HG03097 (cell line): Measurements from ENCODE around the gene BCAS3.

ENCODE experiments used
- ATAC-seq: cut with Tn5 transposase; IDR thresholded peaks from one replicate; pipeline ENCODE4 v1.9.1; 2021; ENCODE audit not compliant: unreplicated experiment, low FRiP score

BCAS3 gene

DNA sequence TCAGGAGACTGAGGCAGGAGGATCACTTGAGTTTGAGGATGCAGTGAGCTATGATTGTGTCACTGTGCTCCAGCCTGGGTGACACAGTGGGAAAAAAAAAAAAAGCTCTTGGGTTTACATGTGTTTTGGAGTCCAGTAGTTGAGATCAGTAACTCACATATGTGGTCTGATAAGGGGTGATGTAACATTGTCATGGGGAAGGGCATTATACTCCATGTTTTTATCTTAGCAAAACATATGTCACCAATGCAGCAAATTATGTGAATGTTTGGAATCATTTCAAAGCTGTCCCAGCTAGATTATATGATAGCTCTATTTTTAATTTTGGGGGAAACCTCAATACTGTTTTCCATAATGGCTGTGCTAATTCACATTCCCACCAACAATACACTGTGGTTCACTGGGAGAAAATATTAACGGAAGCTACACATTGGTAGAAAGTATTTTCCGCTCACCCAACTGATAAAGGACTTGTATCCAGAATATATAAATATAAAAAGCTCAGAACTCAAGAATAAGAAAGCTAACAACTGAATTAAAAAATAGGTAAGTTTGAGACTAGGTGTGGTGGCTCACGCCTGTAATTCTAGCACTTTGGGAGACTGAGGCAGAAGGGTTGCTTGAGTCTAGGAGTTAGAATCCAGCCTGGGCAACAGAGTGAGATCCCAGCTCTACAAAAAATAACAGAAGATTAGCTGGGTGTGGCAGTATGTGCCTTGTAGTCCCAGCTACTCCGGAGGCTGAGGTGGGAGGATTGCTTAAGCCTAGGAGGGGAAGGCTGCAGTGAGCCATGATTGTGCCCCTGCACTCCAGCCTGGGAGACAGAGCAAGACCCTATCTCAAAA is 497.9 kb downstream of the BCAS3 start:
- ATAC-seq: no peak

DNA sequence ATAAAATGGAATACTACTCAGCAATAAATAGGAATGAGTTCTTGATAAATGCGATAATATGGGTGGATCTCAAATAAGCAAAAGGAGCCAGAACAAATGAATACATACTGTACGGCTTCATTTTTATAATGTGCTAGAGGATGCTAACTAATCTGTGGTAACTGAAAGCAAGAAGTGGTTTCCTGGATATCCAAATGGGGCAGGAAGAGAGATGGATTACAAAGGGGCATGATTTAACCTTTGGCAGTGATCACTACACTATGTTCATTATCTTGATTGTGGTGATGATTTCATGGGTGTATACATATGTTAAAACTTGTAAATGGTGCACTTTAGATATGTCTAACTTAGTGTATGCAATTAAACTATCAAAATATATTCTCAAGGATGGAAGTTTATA is 499.7 kb downstream of the BCAS3 start:
- ATAC-seq: no peak

DNA sequence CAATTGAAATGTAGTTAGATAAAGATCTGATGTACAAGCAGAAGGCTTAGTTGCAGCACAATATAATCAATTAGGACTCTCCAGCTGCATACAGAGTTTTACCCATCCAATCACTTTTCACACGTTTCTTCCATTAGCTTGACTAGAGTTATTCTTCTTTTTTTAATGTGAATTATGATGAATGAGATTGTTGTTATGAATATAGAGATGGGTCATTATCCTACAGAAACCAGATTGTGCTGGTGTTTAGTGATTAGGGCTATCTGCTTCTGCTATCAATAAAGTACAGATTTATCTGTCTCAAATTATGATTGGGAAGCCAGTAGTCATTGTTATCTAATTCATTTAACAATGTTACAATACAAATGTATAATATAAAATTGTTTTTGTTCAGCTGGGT is 500.6 kb downstream of the BCAS3 start:
- no peak for ATAC-seq

DNA sequence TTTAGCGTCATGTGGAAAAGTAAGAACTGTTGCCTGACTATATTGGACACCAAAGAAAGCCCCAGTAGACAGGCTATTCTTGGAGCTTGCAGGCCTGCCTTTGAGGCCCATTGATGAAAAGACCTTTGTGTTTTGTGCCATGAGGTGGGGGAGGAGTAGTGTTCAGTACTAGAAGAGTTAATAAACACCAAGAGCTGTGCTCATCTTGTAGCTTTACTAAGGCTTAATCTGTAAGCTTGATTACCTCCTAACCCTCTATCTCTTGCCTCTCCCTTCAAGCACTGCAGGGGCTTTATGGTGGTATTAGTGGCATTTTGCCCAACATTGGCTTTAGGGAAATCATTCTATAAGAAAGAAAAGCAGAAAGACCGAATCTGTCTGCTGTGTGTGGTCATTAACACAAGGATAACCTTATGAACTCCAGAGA is 501.7 kb downstream of the BCAS3 start:
- ATAC-seq: no peak

DNA sequence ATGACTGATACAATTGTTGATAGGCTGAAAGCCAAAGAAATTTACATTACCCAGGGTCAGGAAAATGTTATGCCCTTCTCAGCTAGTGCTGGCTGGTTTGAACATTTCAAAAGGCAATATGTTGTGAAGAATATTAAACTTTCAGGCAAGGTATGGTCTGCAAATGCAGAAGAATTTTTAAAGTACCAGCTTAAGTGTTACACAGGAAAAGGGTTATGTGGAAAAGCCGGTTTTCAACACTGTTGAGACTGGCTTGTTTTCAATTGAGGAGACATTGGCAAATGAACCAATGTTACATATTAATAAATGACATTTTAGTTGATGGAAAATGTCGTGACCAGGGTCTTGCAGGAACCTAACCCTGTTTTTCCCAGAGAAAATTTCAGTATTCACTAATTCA is 506.1 kb downstream of the BCAS3 start:
- ATAC-seq: no peak

DNA sequence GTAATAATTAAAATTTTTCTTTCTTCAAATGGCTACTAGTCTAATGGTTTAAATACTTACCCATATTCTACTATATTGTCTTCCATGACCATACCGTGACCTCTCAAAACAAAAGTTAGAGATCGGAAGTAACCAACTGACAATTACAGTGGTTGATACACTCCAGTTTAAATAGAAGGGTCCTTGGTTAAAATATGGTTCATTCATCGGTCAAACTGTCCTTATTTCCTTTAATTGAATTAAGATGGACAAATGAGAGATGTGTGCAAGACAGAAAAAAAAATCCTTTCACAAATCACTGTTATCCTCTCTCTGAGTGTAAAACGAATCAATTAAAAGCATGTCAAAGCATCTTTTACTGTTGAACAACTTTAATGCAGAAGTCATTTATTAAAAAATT is 507.7 kb downstream of the BCAS3 start:
- ATAC-seq: no peak

DNA sequence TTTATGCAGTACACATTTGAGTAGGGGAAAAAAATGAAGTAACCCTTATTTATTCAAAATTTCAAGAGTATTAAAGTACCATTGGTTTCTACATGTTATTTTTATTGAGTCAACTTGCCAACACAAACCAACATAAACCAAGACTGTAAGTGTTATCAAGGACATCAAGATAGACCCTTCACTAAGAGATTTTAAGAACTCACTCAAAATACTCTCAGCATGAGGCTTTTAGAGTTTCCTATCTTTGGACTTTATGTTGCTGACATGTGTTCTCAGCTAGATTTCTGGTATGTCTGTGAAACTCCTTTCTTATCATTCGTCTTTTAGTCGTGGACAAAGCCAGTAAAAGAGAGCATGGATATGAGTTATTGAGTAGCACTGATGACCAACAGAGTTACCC is 509.4 kb downstream of the BCAS3 start:
- no peak for ATAC-seq

DNA sequence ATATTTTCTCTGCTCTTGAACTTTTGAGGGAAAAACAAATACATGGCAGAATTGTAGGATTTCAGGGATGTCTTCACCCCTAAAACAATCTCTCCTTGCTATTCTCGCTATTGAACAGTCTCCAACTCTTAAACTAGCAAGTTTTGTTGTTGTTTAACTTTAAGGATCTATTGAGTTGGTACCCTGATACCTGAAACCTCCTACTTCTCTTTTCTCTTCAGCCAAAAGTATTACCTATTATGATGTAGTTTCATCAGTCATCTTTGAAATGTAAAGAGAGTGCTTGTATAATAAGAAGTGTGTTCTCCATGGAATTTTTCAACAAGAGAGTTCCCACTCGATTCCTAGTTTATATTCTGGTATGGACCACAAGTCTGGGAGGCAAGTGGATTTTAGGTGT is 510.4 kb downstream of the BCAS3 start:
- no peak for ATAC-seq

DNA sequence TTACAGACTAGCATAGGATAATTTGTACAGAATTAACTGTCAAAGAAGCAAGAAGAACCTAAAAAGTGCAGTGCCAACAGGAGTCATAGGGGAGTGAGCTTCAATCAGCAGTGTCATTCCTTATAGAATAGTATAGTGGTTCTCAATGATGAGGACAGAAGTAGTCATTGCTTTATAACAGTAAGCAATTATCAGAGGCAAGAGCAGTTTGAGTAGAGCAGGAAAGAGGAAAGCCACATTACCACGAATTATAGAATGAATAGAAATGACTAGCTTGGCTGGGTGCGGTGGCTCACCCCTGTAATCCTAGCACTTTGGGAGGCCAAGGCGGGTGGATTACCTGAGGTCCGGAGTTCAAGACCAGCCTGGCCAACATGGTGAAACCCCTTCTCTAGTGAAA is 512.3 kb downstream of the BCAS3 start:
- ATAC-seq: no peak

DNA sequence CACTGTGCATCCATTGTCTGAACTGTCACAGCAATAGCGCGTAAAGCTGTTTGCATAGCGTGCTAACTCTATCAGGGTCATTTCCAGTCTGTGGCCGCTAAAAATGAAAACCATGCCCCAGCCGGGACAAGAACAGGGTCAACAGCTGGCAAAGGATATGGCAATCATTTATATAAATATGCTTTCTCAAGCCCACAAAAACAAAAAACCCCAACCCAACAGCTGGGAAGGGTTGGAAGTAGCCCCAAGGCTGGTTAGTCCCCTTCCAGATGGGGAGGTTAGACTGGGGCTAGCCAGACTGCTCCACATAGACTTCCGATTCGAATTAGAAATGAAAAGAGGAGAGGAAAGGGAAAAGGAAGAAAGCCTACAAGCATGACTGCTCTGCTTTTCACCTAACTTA is 518.7 kb downstream of the BCAS3 start:
- ATAC-seq: no peak

DNA sequence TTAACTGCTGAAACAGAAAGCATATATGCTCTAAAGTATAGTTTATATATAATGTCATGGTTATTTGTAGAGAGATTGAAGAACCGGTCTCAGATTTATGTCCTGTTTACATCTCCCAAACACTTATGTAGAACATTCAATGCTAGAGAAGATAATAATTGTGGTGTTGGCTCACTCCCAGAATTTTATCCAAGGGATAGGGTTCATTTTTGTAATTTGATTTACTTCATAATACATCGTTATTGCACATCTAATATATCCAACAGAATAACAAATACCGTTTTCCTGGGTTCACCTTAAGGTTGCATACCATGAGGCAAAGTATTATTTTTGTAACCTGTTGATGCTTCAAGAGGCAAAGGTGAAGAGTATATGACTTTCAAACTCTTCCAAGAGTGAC is 519.1 kb downstream of the BCAS3 start:
- ATAC-seq: no peak

DNA sequence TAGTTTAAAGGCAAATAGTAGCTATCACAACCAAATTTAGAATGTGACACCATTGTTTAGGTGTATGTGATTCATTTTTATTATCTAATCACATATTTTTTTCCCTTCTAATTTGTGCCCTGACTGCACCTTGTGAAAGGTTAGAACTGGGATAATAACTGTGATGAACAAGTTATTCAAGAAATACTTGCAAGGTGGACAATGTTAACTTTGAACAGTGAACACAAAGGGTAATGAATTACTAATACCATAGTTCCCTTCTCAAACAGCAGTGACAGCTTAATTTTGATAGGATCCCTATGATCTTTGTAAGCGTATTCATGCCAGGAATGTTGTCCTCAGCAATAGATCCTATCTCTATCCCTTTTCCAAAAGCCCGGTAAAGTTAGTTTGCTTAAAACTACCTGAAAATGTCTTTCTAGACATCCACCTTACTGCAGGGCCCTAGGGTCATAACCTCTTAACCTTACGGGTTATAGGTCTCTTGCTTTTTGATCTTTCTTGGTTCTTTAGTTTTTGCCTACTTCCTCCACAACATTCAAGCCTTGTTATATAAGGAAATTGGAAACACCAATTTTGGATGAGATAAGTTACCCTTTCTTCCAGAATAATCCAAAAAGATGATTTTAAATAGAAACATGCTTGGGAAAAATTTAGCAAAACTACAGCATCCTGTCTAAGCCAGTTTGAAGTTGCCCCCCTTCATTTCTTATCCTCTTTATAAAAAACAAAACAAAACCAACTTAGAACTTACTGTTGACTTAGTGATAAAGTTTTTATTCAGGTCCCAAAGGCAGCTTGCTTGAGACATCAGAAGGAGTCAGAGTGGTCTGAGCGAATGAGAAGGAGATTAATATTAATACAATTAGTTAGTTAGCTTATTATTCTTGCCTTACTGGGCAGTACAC is 522.0 kb downstream of the BCAS3 start:
- ATAC-seq: no peak

DNA sequence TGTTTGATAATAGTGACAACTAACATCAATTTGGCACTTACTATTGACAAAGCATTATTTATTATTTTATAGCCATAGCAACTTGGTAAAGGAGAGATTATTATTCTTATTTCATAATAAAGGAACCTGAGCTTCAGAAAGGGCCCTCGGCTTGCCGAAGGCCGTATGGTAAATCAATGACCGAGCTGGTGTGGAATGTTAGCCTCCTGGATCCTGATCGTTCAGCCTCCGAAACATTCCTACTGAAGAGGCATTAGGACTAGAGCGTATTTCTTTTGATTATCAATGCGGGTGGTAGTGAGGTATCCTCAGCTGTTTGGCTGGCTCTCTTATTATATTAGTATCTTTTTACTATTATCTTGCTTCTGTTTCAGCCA is 522.7 kb downstream of the BCAS3 start:
- ATAC-seq: no peak

DNA sequence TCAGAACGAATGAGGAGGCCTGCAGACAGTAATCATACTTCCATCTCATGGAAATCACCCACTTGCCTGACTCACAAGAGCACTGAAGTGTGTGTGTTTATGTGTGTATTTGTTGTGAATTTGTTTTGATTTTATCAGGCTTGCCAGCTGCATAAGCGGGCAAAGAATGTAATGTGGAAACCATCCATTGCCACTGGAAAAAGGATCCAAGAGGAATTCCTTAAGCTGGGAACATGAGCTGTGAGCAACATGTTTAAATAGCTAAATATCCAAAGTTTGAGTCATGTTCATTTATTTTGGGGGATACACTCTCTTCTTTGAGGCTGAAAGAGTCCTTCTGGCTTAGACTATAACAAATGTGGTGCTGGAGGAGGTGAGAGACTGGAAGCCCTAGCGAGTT is 523.6 kb downstream of the BCAS3 start:
- no peak for ATAC-seq

DNA sequence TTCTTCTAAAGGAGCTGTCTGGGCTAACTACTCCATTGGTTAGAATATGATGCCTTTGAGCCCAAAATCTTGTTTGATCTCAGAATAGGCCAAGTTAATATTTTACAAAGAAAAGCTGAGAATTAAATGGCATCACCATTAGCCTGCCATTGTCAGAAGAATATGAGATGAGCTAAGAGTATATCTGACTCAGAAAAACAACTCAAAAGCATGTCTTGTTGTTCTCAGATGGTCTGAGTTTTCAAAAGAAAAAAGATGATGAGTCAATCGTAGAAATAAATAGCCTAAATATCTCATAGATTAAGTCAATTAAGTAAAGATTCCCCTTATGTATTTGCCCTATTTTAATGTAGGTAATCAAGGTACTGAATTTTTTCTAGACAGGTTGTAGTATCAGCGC is 524.9 kb downstream of the BCAS3 start:
- ATAC-seq: no peak

DNA sequence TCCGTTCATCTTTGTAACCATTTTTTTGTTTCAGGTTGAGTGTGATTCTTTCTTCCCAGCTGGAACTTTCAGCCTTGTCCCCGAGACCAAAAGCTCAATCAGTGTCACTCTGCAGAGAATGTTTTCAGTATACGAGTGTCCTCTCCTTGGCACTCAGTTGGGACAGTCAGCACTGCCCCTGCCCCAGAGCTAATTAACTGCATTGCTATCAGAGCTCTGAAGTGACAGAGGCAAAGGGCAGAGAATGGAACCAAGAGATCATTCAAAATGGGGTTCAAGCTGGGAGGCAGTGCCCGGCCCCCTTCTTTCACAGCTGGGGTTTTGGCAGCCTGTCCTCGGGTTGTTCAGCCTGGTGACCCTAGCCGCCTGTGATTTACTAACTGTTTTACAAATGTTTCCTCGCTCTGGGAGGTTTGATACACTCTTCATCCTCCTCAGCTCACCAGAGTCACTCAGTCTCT is 526.0 kb downstream of the BCAS3 start:
- ATAC-seq: no peak

DNA sequence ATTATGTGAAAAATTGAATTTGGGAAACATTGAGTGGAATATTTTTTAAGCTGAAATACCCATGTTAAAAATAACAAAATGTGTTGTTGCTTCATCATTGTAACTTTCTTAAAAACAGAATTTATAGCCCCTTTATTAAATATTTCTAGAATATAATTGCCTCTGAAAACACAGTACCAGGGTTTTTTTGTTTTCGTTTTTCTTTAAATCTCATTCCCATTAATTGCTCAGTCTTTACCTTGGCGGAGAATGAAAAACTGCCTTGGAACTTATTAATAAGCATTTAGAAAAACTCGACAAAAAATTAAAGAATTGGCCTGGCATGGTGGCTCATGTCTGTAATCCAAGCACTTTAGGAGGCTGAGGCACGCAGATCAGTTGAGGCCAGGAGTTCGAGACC is 526.8 kb downstream of the BCAS3 start:
- ATAC-seq: no peak

DNA sequence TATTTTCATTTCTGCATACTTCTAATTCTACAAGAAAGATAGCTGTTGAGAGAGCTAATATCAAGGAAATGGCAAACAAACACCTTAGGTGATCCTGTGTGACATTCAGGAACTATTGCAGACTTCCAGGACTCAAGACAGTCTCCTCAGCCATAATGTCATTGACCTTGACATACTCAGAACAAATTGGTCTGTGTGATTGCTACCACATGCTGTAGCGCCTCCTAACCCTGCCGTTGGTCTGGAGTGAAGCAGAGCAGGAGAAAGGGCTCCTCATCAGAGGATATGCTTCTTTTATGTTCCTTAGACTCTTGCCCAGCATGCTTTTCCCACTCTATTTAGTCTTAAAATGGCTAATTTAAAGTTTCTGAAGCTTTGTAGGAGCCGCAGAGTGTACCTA is 527.8 kb downstream of the BCAS3 start:
- ATAC-seq: no peak

DNA sequence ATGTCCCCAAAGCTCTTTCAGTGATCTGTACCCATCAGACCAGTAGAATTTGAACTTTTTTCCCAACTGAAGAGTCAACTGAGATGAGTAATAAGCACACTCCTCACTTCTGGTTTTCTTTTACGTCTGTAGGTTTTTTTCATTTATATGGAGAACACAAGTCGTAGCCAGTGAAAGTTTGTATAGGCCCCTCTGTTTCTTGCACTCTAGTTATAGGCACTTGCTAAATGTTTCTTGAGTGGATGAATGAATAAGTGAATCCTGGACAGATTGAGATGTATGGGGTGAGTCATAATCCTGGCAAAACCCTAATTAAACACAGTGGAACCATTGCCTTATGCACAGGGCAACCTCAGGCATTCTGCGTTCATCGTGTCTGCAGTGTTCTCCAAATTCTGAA is 528.3 kb downstream of the BCAS3 start:
- no peak for ATAC-seq

DNA sequence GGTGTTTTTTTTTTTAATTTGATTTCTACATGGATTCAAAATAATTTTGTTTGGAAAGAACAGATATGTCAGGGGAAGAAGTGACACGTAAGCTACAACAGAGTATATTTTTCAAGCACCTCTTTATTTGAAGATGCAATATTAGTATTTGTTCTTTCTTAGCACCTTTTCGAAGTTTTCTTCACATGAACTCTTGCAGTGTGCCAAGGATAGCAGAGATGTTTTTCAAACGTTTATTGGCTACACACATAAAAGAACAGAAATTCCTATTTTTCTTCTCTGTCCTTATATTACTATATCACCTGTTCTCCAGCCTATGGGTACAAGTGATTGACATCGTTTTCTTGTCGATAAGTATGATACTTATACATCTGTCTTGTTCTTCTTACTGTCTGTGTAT is 529.3 kb downstream of the BCAS3 start:
- ATAC-seq: no peak

DNA sequence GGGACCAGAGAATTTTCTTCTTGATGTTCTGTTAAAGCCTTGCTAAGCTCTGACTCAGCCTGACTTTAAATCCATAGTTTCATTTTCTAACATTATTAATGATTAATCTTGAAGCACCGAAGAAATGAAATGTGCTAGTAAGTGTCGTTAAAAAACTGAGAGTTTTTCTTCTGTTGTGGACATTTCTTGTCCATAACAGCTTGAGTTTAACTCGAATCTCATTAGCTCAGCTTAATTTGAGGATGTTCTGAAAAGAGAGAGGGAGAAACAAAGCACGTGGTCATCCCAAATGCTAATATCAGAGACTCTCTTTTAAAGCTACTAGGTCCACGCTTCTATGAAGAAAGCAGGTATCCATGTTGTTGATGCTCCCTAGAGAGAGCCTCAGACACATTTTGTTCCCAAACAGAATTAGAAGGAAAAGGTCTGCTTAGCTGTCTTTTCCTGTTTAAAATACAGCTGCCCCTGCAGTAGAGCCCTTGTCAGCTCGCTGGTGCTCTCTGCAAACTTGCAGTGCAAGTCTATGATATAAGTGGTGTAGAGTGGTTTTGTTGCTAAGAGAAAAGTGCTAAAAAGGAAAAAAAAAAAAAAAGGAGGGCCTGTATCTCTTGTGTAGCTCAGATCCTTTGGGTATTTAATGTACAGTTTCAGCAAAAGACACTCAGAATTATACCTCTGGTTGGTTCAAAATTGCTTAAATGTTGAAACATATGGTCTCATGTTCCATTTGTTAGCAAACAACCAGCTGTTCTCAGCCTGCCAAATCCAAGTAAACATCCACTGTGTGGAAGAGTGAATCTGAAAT is 530.9 kb downstream of the BCAS3 start:
- ATAC-seq: no peak
